Activated naive CD4-positive, alpha-beta T cell treated with anti-CD3 and anti-CD28 coated beads, Interleukin-2, amount 50 U/mL, for 16 hours (primary cell): ENCODE results near the gene IFNLR1.
A peak's percentile ranks its signal among the peaks of the same experiment; 100 is the strongest.

Experiments used
- DNase-seq: peaks from one replicate; pipeline ENCODE4 v3.0.0-alpha.2; 2020

The IFNLR1 gene

GRCh38 chr1:24205345-24206082, 18.4 kb upstream of the IFNLR1 start:
- no peak for DNase-seq

GRCh38 chr1:24204116-24204515, 17.0 kb upstream of the IFNLR1 start:
- no peak for DNase-seq

- no peak for DNase-seq
These were observed 16.3 kb upstream of the IFNLR1 start for GRCh38 chr1:24203404-24203803.

- no peak for DNase-seq
These were observed 15.9 kb upstream of the IFNLR1 start for GRCh38 chr1:24202987-24203386.

- no peak for DNase-seq
These were observed 15.5 kb upstream of the IFNLR1 start for GRCh38 chr1:24202556-24202955.

GRCh38 chr1:24201941-24202440, 14.9 kb upstream of the IFNLR1 start:
- peak; percentile 51 for DNase-seq

GRCh38 chr1:24199291-24199900, 12.3 kb upstream of the IFNLR1 start:
- peak; percentile 75 for DNase-seq

GRCh38 chr1:24198766-24199165, 11.7 kb upstream of the IFNLR1 start:
- no peak for DNase-seq

- DNase-seq, result no peak
These were observed 8.8 kb upstream of the IFNLR1 start for GRCh38 chr1:24195874-24196273.

GRCh38 chr1:24195136-24195535, 8.0 kb upstream of the IFNLR1 start:
- no peak for DNase-seq

- DNase-seq, result no peak
These were observed 6.0 kb upstream of the IFNLR1 start for GRCh38 chr1:24193046-24193445.

GRCh38 chr1:24191860-24192259, 4.8 kb upstream of the IFNLR1 start:
- peak; percentile 45 for DNase-seq

GRCh38 chr1:24190983-24191461, 3.9 kb upstream of the IFNLR1 start:
- no peak for DNase-seq

GRCh38 chr1:24189528-24189927, 2.4 kb upstream of the IFNLR1 start:
- DNase-seq, result peak; percentile 23

- DNase-seq, result no peak
These were observed 437 bp downstream of the IFNLR1 start for GRCh38 chr1:24186711-24186992.

- no peak for DNase-seq
These were observed 918 bp downstream of the IFNLR1 start for GRCh38 chr1:24186031-24186710.

GRCh38 chr1:24185076-24185475, 2.0 kb downstream of the IFNLR1 start:
- no peak for DNase-seq

- no peak for DNase-seq
These were observed 5.0 kb downstream of the IFNLR1 start for GRCh38 chr1:24182061-24182460.

GRCh38 chr1:24181619-24182018, 5.5 kb downstream of the IFNLR1 start:
- DNase-seq, result no peak

GRCh38 chr1:24180676-24181075, 6.4 kb downstream of the IFNLR1 start:
- DNase-seq, result no peak

- no peak for DNase-seq
These were observed 7.7 kb downstream of the IFNLR1 start for GRCh38 chr1:24179251-24179840.

GRCh38 chr1:24178407-24178806, 8.7 kb downstream of the IFNLR1 start:
- DNase-seq, result no peak

- no peak for DNase-seq
These were observed 9.9 kb downstream of the IFNLR1 start for GRCh38 chr1:24177161-24177560.
